Chondrocyte (in vitro differentiated cells): ENCODE results near the gene FARP1. TPM values are rescaled to one million over a fixed set of nuclear protein-coding genes. Genes with fewer than 3 reads are reported as not detected.

Source experiments
- DNase-seq: peaks from one replicate; pipeline ENCODE4 v3.0.0; 2021; ENCODE audit warnings: mixed read lengths, low spot score
- H3K27ac Mint-ChIP-seq: one replicate; pipeline ENCODE4 v1.8.0; 2021; ENCODE audit warnings: mild to moderate bottlenecking, moderate library complexity, mixed read lengths; ENCODE audit not compliant: unreplicated experiment
- H3K27me3 Mint-ChIP-seq: 2 replicates; pipeline ENCODE4 v1.8.0; 2021; ENCODE audit warnings: low read depth, mixed read lengths
- H3K36me3 Mint-ChIP-seq: 2 replicates; pipeline ENCODE4 v1.8.0; 2021; ENCODE audit warnings: low read depth, mixed read lengths
- H3K4me1 Mint-ChIP-seq: 2 replicates; pipeline ENCODE4 v1.8.0; 2021; ENCODE audit warnings: low read depth, mild to moderate bottlenecking, mixed read lengths
- H3K4me3 Mint-ChIP-seq: one replicate; pipeline ENCODE4 v1.8.0; 2021; ENCODE audit warnings: mild to moderate bottlenecking, moderate library complexity, mixed read lengths; ENCODE audit not compliant: unreplicated experiment
- H3K9me3 Mint-ChIP-seq: 2 replicates; pipeline ENCODE4 v1.8.0; 2021; ENCODE audit warnings: low read depth, mixed read lengths
- CTCF ChIP-seq: fragments of 200-600 bp; sonication (generic); IDR thresholded peaks from 2 replicates; pipeline ENCODE4 v1.5.0; 2021; ENCODE audit warnings: antibody characterized with exemption, mild to moderate bottlenecking, moderate library complexity
- total RNA-seq: library from RNA; stranded (reverse); gene quantifications from 3 replicates; pipeline ENCODE4 v1.2.1, GENCODE V29; 2021

The FARP1 gene
- total RNA-seq, 1 donor from 2014 or later: 331 TPM

GRCh38 chr13:98360545-98360944 is 217.7 kb downstream of the FARP1 start:
- Mint-ChIP-seq H3K9me3 (peaks cover 4% of the 10 kb centered on the region), H3K4me1 (peaks cover 39% of the 10 kb centered on the region), H3K4me3 (no peak overlapping the region), H3K36me3 (peaks cover 6% of the 10 kb centered on the region), H3K27me3 (no peaks in the 10 kb centered on the region), H3K27ac (no peak overlapping the region)
- no peak for TF ChIP-seq CTCF
- DNase-seq: no peak

GRCh38 chr13:98363326-98363725 is 220.4 kb downstream of the FARP1 start:
- H3K4me1 Mint-ChIP-seq: peaks cover 52% of the 10 kb centered on the region
- H3K27me3 Mint-ChIP-seq: no peaks in the 10 kb centered on the region
- no peak for TF ChIP-seq CTCF
- no peaks in the 10 kb centered on the region for H3K9me3 Mint-ChIP-seq
- H3K4me3 Mint-ChIP-seq: no peak overlapping the region
- no peak for DNase-seq
- no peak overlapping the region for H3K27ac Mint-ChIP-seq
- H3K36me3 Mint-ChIP-seq: peaks cover 7% of the 10 kb centered on the region

GRCh38 chr13:98364179-98364578 is 221.3 kb downstream of the FARP1 start:
- peaks cover 52% of the 10 kb centered on the region for H3K4me1 Mint-ChIP-seq
- no peak overlapping the region for H3K27ac Mint-ChIP-seq
- TF ChIP-seq CTCF: no peak
- H3K4me3 Mint-ChIP-seq: no peak overlapping the region
- no peaks in the 10 kb centered on the region for H3K27me3 Mint-ChIP-seq
- no peaks in the 10 kb centered on the region for H3K9me3 Mint-ChIP-seq
- H3K36me3 Mint-ChIP-seq: peaks cover 12% of the 10 kb centered on the region
- no peak for DNase-seq

GRCh38 chr13:98364647-98365046 is 221.8 kb downstream of the FARP1 start:
- Mint-ChIP-seq H3K27me3 (no peaks in the 10 kb centered on the region), H3K27ac (no peak overlapping the region), H3K4me3 (no peak overlapping the region), H3K4me1 (peaks cover 51% of the 10 kb centered on the region), H3K36me3 (peaks cover 12% of the 10 kb centered on the region), H3K9me3 (no peaks in the 10 kb centered on the region)
- TF ChIP-seq CTCF: no peak
- no peak for DNase-seq

- TF ChIP-seq CTCF: no peak
- Mint-ChIP-seq H3K9me3 (no peaks in the 10 kb centered on the region), H3K27ac (peak overlapping the region; percentile 69), H3K4me1 (peaks cover 56% of the 10 kb centered on the region), H3K4me3 (no peak overlapping the region), H3K36me3 (peaks cover 17% of the 10 kb centered on the region), H3K27me3 (no peaks in the 10 kb centered on the region)
- DNase-seq: no peak
Measured at GRCh38 chr13:98365302-98365701, 222.4 kb downstream of the FARP1 start.
